HepG2 (cell line): ENCODE measurements around the gene ARHGAP5. TPM values are rescaled to one million over a fixed set of nuclear protein-coding genes. Genes with fewer than 3 reads are reported as not detected.

Experiments
- ARNT2 ChIP-seq: sonication (generic); formaldehyde crosslinking; IDR thresholded peaks from 2 replicates; pipeline ENCODE4 v1.8.0; 2022; ENCODE audit warnings: mild to moderate bottlenecking, low read depth, missing genetic modification reagents, moderate library complexity
- CC2D1A ChIP-seq: sonication (generic); formaldehyde crosslinking; IDR thresholded peaks from 2 replicates; pipeline ENCODE4 v1.8.1; 2023; ENCODE audit warnings: mild to moderate bottlenecking, missing genetic modification reagents
- NCOR1 ChIP-seq: fragments of 200-600 bp; sonication (generic); IDR thresholded peaks from 2 replicates; pipeline ENCODE4 v1.7.0; 2017; ENCODE audit warnings: antibody characterized with exemption, low read length, borderline replicate concordance
- PLRG1 ChIP-seq: fragments of 450-650 bp; conservative IDR thresholded peaks from 2 replicates; pipeline ENCODE4 v1.6.1; 2016
- REXO4 ChIP-seq: sonication (generic); formaldehyde crosslinking; IDR thresholded peaks from 2 replicates; pipeline ENCODE4 v1.8.0; 2022; ENCODE audit warnings: missing genetic modification reagents, mild to moderate bottlenecking, borderline replicate concordance
- RFXANK ChIP-seq: IDR thresholded peaks from 2 replicates; pipeline ENCODE4 v1.6.1; 2016
- SNRNP70 ChIP-seq: fragments of 200-400 bp; formaldehyde crosslinking; IDR thresholded peaks from 2 replicates; pipeline ENCODE4 v1.6.1; 2017; ENCODE audit warnings: mild to moderate bottlenecking, low read depth, low read length, moderate library complexity
- SOX13 ChIP-seq, 3 experiments: fragments of 450-650 bp in 1 of 3; sonication (generic) in 1 of 3; formaldehyde crosslinking in 1 of 3; IDR thresholded peaks in 2 of 3; conservative IDR thresholded peaks in 1 of 3; 2 replicates each; pipeline versions ENCODE4 v1.5.0 to v1.6.1; 2016 to 2020; ENCODE audit warnings: antibody characterized with exemption in 1 of 3, mild to moderate bottlenecking in 1 of 3, missing compliant biosample characterization in 1 of 3, missing genetic modification reagents in 1 of 3, moderate library complexity in 1 of 3
- SPEN ChIP-seq: sonication (generic); formaldehyde crosslinking; IDR thresholded peaks from 2 replicates; pipeline ENCODE4 v1.5.1; 2020; ENCODE audit warnings: low read depth, mild to moderate bottlenecking, missing genetic modification reagents
- TRIM24 ChIP-seq: sonication (generic); formaldehyde crosslinking; IDR thresholded peaks from 2 replicates; pipeline ENCODE4 v1.8.0; 2022; ENCODE audit warnings: mild to moderate bottlenecking, missing genetic modification reagents
- U2AF2 ChIP-seq: fragments of 200-400 bp; formaldehyde crosslinking; IDR thresholded peaks from 2 replicates; pipeline ENCODE4 v1.6.1; 2017; ENCODE audit warnings: low read depth, mild to moderate bottlenecking, low read length
- ZBTB42 ChIP-seq: sonication (generic); formaldehyde crosslinking; IDR thresholded peaks from 2 replicates; pipeline ENCODE4 v1.5.0; 2020; ENCODE audit warnings: mild to moderate bottlenecking, missing genetic modification reagents
- ZBTB8A ChIP-seq: sonication (generic); formaldehyde crosslinking; IDR thresholded peaks from 2 replicates; pipeline ENCODE4 v1.4.0; 2020; ENCODE audit warnings: mild to moderate bottlenecking, low read depth, missing genetic modification reagents, borderline replicate concordance
- ZNF282 ChIP-seq: fragments of 450-650 bp; IDR thresholded peaks from 2 replicates; pipeline ENCODE4 v1.6.1; 2018; ENCODE audit not compliant: partially characterized antibody
- ZNF326 ChIP-seq: sonication (generic); formaldehyde crosslinking; IDR thresholded peaks from 2 replicates; pipeline ENCODE4 v1.4.0; 2020; ENCODE audit warnings: missing genetic modification reagents, borderline replicate concordance
- ZNF468 ChIP-seq: sonication (generic); formaldehyde crosslinking; IDR thresholded peaks from 2 replicates; pipeline ENCODE4 v1.8.0; 2022; ENCODE audit warnings: mild to moderate bottlenecking, moderate library complexity, missing genetic modification reagents
- ZNF615 ChIP-seq: sonication (generic); formaldehyde crosslinking; IDR thresholded peaks from 2 replicates; pipeline ENCODE4 v1.5.0; 2020; ENCODE audit warnings: mild to moderate bottlenecking, missing genetic modification reagents, borderline replicate concordance
- ZNF713 ChIP-seq: sonication (generic); formaldehyde crosslinking; IDR thresholded peaks from 2 replicates; pipeline ENCODE4 v1.4.0; 2020; ENCODE audit warnings: mild to moderate bottlenecking, missing genetic modification reagents
- ZNF75D ChIP-seq: sonication (generic); formaldehyde crosslinking; IDR thresholded peaks from 2 replicates; pipeline ENCODE4 v1.8.1; 2023; ENCODE audit warnings: missing genetic modification reagents, mild to moderate bottlenecking, borderline replicate concordance
- polyA plus RNA-seq, 8 experiments: library from polyadenylated mRNA; depleted of rRNA in 3 of 8; stranded (reverse) in 7 of 8; unstranded in 1 of 8; fragments of >200 nt; fragmentation: Illumina TruSeq in 4 of 8; extraction: Trizol in 4 of 8; gene quantifications; 2 replicates each; pipeline versions ENCODE4 v1.2.1 to v1.2.3, GENCODE V29; 2011 to 2016; ENCODE audit warnings: low read depth in 4 of 8, missing spikeins in 1 of 8, mixed read lengths in 1 of 8; ENCODE audit not compliant: insufficient read depth in 1 of 8
- total RNA-seq, 5 experiments: library from RNA; depleted of rRNA; stranded (reverse); fragments of >200 nt; fragmentation: Illumina TruSeq; extraction: Trizol; gene quantifications; 2 replicates each; pipeline ENCODE4 v1.2.3, GENCODE V29; 2016; ENCODE audit warnings: low read depth in 1 of 5
- TF ChIP-seq, protein P1 (sequence below): IDR thresholded peaks from 2 replicates; pipeline ENCODE4 v1.6.1; 2016; ENCODE audit warnings: low read depth
- TF ChIP-seq, protein P2 (sequence below), 2 experiments: fragments of 450-650 bp in 1 of 2; sonication (generic) in 1 of 2; formaldehyde crosslinking in 1 of 2; IDR thresholded peaks; 2 replicates each; pipeline versions ENCODE4 v1.6.1 to v1.8.0; 2016 to 2022; ENCODE audit warnings: antibody characterized with exemption in 1 of 2, mild to moderate bottlenecking in 1 of 2, missing genetic modification reagents in 1 of 2

ARHGAP5 gene
- total and polyA plus RNA-seq, 2 of the 13 experiments (the other 11 are each of a cell fraction or from before 2014, with no cell fraction given) = 33.7 to 144 TPM

DNA sequence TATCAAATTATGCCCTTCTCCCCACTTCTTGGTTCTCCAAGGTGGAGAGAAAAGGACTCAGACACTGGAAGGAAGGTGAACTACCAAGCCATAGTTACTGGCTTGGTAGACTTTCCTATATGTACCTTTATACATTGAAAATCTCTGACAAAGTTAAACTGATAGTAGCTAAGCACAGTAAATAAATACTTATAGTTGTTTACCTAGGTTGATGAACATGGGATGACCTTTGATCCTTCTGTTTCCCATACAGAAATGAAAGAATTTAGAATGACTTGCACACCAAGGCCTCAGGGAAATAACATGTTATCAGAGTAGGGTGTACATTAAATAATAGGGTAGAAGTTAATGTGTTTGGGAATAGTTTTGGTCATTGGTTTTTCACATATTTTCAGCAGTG, 6.7 kb downstream of the ARHGAP5 start (continued):
- TF ChIP-seq U2AF2 (no peak), ZNF282 (no peak), REXO4 (CRISPR knock-in tag) (no peak), TRIM24 (CRISPR knock-in tag) (no peak), ZNF713 (no peak), SNRNP70 (no peak), ZNF75D (no peak), CC2D1A (no peak), RFXANK (0 out of 2 replicates have a peak, but pooled peaks have one; percentile 61), PLRG1 (no peak), ZNF468 (no peak), ZNF615 (CRISPR knock-in tag) (no peak), ZBTB42 (CRISPR knock-in tag) (no peak), SPEN (CRISPR knock-in tag) (no peak), ARNT2 (CRISPR knock-in tag) (no peak), ZBTB8A (CRISPR knock-in tag) (no peak), ZNF326 (CRISPR knock-in tag) (no peak), NCOR1 (peak; percentile 88), SOX13 (IDR thresholded peaks at IDR 0.05) (no peak), SOX13 (CRISPR knock-in tag; conservative IDR thresholded peaks at IDR 0.05 in 1 of 2, IDR thresholded peaks at IDR 0.05 in 1 of 2) (peak; percentile 20 to 64; a peak in 3 of 4 replicates)
- TF ChIP-seq, protein P1, sequence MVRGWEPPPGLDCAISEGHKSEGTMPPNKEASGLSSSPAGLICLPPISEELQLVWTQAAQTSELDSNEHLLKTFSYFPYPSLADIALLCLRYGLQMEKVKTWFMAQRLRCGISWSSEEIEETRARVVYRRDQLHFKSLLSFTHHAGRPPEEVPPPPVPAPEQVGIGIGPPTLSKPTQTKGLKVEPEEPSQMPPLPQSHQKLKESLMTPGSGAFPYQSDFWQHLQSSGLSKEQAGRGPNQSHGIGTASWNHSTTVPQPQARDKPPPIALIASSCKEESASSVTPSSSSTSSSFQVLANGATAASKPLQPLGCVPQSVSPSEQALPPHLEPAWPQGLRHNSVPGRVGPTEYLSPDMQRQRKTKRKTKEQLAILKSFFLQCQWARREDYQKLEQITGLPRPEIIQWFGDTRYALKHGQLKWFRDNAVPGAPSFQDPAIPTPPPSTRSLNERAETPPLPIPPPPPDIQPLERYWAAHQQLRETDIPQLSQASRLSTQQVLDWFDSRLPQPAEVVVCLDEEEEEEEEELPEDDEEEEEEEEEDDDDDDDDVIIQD (CRISPR knock-in tag) = peak; percentile 83; the same call in 1 of the 2 replicates
- TF ChIP-seq, protein P2, sequence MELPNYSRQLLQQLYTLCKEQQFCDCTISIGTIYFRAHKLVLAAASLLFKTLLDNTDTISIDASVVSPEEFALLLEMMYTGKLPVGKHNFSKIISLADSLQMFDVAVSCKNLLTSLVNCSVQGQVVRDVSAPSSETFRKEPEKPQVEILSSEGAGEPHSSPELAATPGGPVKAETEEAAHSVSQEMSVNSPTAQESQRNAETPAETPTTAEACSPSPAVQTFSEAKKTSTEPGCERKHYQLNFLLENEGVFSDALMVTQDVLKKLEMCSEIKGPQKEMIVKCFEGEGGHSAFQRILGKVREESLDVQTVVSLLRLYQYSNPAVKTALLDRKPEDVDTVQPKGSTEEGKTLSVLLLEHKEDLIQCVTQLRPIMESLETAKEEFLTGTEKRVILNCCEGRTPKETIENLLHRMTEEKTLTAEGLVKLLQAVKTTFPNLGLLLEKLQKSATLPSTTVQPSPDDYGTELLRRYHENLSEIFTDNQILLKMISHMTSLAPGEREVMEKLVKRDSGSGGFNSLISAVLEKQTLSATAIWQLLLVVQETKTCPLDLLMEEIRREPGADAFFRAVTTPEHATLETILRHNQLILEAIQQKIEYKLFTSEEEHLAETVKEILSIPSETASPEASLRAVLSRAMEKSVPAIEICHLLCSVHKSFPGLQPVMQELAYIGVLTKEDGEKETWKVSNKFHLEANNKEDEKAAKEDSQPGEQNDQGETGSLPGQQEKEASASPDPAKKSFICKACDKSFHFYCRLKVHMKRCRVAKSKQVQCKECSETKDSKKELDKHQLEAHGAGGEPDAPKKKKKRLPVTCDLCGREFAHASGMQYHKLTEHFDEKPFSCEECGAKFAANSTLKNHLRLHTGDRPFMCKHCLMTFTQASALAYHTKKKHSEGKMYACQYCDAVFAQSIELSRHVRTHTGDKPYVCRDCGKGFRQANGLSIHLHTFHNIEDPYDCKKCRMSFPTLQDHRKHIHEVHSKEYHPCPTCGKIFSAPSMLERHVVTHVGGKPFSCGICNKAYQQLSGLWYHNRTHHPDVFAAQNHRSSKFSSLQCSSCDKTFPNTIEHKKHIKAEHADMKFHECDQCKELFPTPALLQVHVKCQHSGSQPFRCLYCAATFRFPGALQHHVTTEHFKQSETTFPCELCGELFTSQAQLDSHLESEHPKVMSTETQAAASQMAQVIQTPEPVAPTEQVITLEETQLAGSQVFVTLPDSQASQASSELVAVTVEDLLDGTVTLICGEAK (IDR thresholded peaks at IDR 0.05) = no peak
- TF ChIP-seq, protein P2 (CRISPR knock-in tag; IDR thresholded peaks at IDR 0.05) = no peak
